WERI-Rb-1 (cell line): Measurements from ENCODE around the gene UPF2.
"Not testable (repeated sequence)": the region's sequence is repeated elsewhere in the genome, so short reads cannot be mapped to it uniquely, and the experiment has no call there.

Source experiments
- DNase-seq: peaks from one replicate; pipeline ENCODE4 v3.0.0-alpha.2; 2020
- H3K27ac ChIP-seq: fragments of 250-450 bp; sonication (Bioruptor Pico); 2 replicates; pipeline ENCODE4 v1.5.1; 2020; ENCODE audit warnings: mild to moderate bottlenecking, moderate library complexity
- H3K27me3 ChIP-seq: fragments of 250-450 bp; sonication (Bioruptor Pico); 2 replicates; pipeline ENCODE4 v1.5.1; 2021; ENCODE audit warnings: mild to moderate bottlenecking, low read depth, moderate library complexity; ENCODE audit not compliant: insufficient read depth, severe bottlenecking
- H3K36me3 ChIP-seq: fragments of 250-450 bp; sonication (Bioruptor Pico); 2 replicates; pipeline ENCODE4 v1.5.1; 2020; ENCODE audit warnings: mild to moderate bottlenecking, moderate library complexity
- H3K4me3 ChIP-seq: 2 replicates; pipeline ENCODE4 v1.5.1; 2011; ENCODE audit warnings: low read depth, mild to moderate bottlenecking, control low read depth, low read length
- H3K9me3 ChIP-seq: fragments of 250-450 bp; sonication (Bioruptor Pico); 2 replicates; pipeline ENCODE4 v1.5.1; 2021; ENCODE audit warnings: mild to moderate bottlenecking, moderate library complexity; ENCODE audit not compliant: severe bottlenecking
- TF ChIP-seq, protein P1 (sequence below): IDR thresholded peaks from 2 replicates; pipeline ENCODE4 v1.5.1; 2011; ENCODE audit warnings: low read depth, mild to moderate bottlenecking, control low read depth, inconsistent platforms, low read length

Gene UPF2

DNA sequence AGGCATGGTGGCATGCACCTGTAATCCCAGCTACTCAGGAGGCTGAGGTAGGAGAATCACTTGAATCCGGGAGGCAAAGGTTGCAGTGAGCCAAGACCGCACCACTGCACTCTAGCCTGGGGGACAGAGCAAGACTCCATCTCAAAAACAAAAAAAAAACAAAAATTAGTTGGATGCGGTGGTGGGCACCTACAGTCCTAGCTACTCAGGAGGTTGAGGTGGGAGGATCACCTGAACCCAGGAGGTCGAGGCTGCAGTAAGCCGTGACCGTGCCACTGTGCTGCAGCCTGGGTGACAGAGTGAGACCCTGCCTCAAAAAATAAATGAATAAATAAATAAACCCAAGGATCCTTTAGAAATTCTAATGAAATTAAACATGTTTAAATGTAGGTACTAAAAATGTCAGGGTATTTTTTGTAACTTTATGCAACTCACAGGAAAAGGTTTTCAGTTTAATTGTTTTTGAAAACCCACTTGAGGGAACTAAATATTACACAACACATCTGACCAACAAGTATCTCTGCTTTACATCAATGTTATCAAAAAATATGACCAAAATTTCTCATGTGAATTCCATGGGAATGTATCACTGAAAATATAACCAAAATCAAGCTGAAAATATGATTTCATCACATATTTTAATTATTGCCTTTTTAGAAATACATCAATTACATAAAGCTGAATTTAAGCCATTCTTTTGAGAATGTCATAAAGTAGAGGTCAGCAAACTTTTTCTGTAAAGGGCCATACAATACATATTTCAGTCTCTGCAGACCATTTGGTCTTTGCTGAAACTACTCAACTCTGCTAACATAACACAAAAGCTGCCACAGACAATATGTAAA, 23.9 kb downstream of the UPF2 start:
- DNase-seq = no peak
- Histone ChIP-seq H3K9me3 (no peaks in the 10 kb centered on the region), H3K27me3 (no peaks in the 10 kb centered on the region), H3K4me3 (no peak overlapping the region), H3K36me3 (no peaks in the 10 kb centered on the region), H3K27ac (no peak overlapping the region)
- TF ChIP-seq, protein P1, sequence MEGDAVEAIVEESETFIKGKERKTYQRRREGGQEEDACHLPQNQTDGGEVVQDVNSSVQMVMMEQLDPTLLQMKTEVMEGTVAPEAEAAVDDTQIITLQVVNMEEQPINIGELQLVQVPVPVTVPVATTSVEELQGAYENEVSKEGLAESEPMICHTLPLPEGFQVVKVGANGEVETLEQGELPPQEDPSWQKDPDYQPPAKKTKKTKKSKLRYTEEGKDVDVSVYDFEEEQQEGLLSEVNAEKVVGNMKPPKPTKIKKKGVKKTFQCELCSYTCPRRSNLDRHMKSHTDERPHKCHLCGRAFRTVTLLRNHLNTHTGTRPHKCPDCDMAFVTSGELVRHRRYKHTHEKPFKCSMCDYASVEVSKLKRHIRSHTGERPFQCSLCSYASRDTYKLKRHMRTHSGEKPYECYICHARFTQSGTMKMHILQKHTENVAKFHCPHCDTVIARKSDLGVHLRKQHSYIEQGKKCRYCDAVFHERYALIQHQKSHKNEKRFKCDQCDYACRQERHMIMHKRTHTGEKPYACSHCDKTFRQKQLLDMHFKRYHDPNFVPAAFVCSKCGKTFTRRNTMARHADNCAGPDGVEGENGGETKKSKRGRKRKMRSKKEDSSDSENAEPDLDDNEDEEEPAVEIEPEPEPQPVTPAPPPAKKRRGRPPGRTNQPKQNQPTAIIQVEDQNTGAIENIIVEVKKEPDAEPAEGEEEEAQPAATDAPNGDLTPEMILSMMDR = no peak

DNA sequence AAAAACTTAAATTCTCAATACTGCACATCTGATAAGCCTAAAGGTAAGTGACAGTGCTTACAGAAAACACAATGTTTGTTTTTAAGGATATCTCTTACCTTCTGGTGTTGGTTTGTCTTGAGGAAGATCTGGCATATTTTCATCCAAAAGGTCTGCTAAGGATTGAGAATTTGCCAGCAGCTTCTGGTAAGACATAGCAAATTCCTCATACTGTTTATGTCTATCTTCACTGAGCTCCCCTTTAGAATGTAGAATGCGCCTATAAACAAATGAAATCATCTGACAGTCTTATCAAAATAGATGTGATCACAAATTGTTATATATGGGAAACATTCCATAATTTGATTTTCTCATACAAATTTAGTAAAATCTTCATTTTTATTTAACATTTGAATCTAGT, 28.7 kb downstream of the UPF2 start:
- no peaks in the 10 kb centered on the region for H3K27me3 ChIP-seq
- no peak for DNase-seq
- H3K4me3 ChIP-seq = no peak overlapping the region
- TF ChIP-seq, protein P1 = no peak
- H3K9me3 ChIP-seq = no peaks in the 10 kb centered on the region
- no peaks in the 10 kb centered on the region for H3K36me3 ChIP-seq
- H3K27ac ChIP-seq = no peak overlapping the region

DNA sequence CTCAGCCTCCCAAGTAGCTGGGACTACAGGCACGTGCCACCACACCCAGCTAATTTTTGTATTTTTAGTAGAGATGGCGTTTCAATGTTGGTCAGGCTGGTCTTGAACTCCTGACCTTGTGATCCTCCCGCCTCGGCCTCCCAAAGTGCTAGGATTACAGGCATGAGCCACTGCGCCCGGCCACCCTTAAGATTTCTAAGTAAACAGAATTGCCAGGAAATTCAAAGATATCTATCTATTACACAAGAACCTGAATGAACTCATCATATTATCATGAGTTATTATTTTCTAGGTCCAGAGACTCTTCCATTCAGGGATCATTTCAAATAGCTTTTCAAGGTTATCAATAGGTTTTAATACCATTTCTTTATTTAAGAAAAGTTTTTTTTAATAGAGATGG, 29.2 kb downstream of the UPF2 start:
- not testable (repeated sequence) for DNase-seq, H3K4me3 ChIP-seq, H3K27ac ChIP-seq, H3K36me3 ChIP-seq, H3K9me3 ChIP-seq, H3K27me3 ChIP-seq

DNA sequence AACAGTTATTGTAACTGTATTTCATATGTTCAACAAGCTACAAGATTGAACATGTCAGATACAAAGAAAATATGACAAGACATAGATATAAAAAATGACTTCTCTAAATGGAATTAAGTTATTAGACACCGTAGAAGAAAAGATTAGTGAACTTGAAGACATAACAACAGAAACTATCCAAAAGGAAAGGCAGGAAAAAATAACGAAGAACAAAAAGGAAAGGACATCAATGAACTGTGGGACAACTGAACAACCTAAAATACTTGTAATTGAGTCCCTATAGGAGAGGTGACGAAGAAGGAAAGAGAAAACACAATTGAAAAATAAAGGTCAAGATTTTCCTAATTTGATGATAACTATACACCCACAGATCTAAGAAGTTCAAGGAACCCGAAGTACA, 32.3 kb downstream of the UPF2 start:
- H3K9me3 ChIP-seq = no peaks in the 10 kb centered on the region
- no peak overlapping the region for H3K27ac ChIP-seq
- TF ChIP-seq, protein P1 = no peak
- no peak for DNase-seq
- H3K27me3 ChIP-seq = no peaks in the 10 kb centered on the region
- H3K4me3 ChIP-seq = no peak overlapping the region
- H3K36me3 ChIP-seq = no peaks in the 10 kb centered on the region

GRCh38 chr10:12008842-12009241, 33.8 kb downstream of the UPF2 start:
- not testable (repeated sequence) for H3K27me3 ChIP-seq, H3K36me3 ChIP-seq, H3K27ac ChIP-seq, H3K4me3 ChIP-seq, H3K9me3 ChIP-seq, DNase-seq

GRCh38 chr10:12006671-12007070, 35.9 kb downstream of the UPF2 start:
- no peaks in the 10 kb centered on the region; the same call in 1 of the 2 replicates for H3K36me3 ChIP-seq
- no peak for DNase-seq

More at GRCh38 chr10:12006671-12007070, 35.9 kb downstream of the UPF2 start:
- Histone ChIP-seq H3K4me3 (no peak overlapping the region), H3K9me3 (no peaks in the 10 kb centered on the region), H3K27me3 (no peaks in the 10 kb centered on the region), H3K27ac (no peak overlapping the region)
- TF ChIP-seq, protein P1 = no peak
